Heart left ventricle (tissue), 16 donors: ENCODE data around the gene USP40. TPM values are rescaled to one million over a fixed set of nuclear protein-coding genes. Genes with fewer than 3 reads are reported as not detected.

Experiments
- ATAC-seq, 4 donors: fragments of 200-7000 bp; cut with Tn5 transposase; one replicate each; pipeline ENCODE4 v1.9.1; 2020 to 2022; ENCODE audit warnings: moderate library complexity in 4 of 4, mild to moderate bottlenecking in 3 of 4, moderate number of reproducible peaks in 1 of 4
- DNase-seq, 5 donors: peaks; one replicate each; pipeline ENCODE4 v3.0.0-alpha.2; 2020
- H3K27ac ChIP-seq, 12 donors: fragments of 200-600 bp; sonication (generic) in 4 of 12; one replicate each; pipeline versions ENCODE4 v1.5.0 to v1.8.0; 2016 to 2022; ENCODE audit warnings: mild to moderate bottlenecking in 2 of 12
- H3K27me3 ChIP-seq, 9 donors: fragments of 200-600 bp; sonication (generic) in 2 of 9; one replicate each; pipeline versions ENCODE4 v1.5.1 to v1.8.0; 2016 to 2022; ENCODE audit warnings: mild to moderate bottlenecking in 3 of 9
- H3K36me3 ChIP-seq, 9 donors: fragments of 200-600 bp; sonication (generic) in 2 of 9; one replicate each; pipeline versions ENCODE4 v1.5.0 to v1.8.0; 2018 to 2022; ENCODE audit warnings: mild to moderate bottlenecking in 2 of 9
- H3K4me1 ChIP-seq, 12 donors: fragments of 200-600 bp; sonication (generic) in 4 of 12; one replicate each; pipeline versions ENCODE4 v1.5.0 to v1.8.0; 2016 to 2022; ENCODE audit warnings: mild to moderate bottlenecking in 3 of 12
- H3K4me3 ChIP-seq, 12 donors: fragments of 200-600 bp; sonication (generic) in 4 of 12; one replicate each; pipeline versions ENCODE4 v1.5.0 to v1.8.0; 2017 to 2022; ENCODE audit warnings: mild to moderate bottlenecking in 9 of 12, moderate library complexity in 4 of 12
- H3K9me3 ChIP-seq, 12 donors: fragments of 200-600 bp; sonication (generic) in 4 of 12; one replicate each; pipeline versions ENCODE4 v1.5.0 to v1.8.0; 2016 to 2022; ENCODE audit warnings: mild to moderate bottlenecking in 1 of 12
- CTCF ChIP-seq, 12 donors: fragments of 200-600 bp; sonication (generic) in 4 of 12; IDR thresholded peaks; one replicate each; pipeline versions ENCODE4 v1.5.0 to v1.8.0; 2018 to 2022; ENCODE audit warnings: antibody characterized with exemption in 12 of 12, mild to moderate bottlenecking in 5 of 12
- POLR2A ChIP-seq, 2 donors: fragments of 450-650 bp; IDR thresholded peaks; one replicate each; pipeline ENCODE4 v1.6.1; 2017; ENCODE audit warnings: antibody characterized with exemption in 2 of 2, mild to moderate bottlenecking in 2 of 2, moderate library complexity in 2 of 2
- WGBS, 4 donors: extraction: QIAGEN DNeasy Blood & Tissue Kit in 2 of 4; methylation state at CpG; one replicate each; pipeline versions ENCODE4 v1.1.5 to v1.1.7; 2013 to 2018; 5-methylcytosine and 5-hydroxymethylcytosine counted together
- intact Hi-C, 10 donors: fragments of 100-400 bp; cut with DNase I; formaldehyde crosslinking; loops; one replicate each; pipeline versions ENCODE4 v1.11.1 to v1.14.2; 2022
- polyA plus RNA-seq, 2 donors: library from polyadenylated mRNA; stranded (reverse); fragments of 200-250 nt; gene quantifications; one replicate each; pipeline ENCODE4 v1.2.3, GENCODE V29; 2013
- total RNA-seq, 9 donors: library from RNA; depleted of rRNA in 2 of 9; stranded (reverse); fragments of >200 nt in 2 of 9; fragmentation: NEBNext Ultra II Directional in 3 of 9; extraction: Animal tissue kit (Norgen Biotek cat#: 25700) in 3 of 9; gene quantifications; one replicate each; pipeline versions ENCODE4 v1.1.0 to v1.2.4, GENCODE V29; 2016 to 2023
- donor health status: ischemic (EF 13 %, LVEDD 7.1; RV severe dilation, severe dysfunction).
- donor health status: healthy with polysubstance abuse.
- donor health status: DM: no; HTN: yes; CAD: no.
- donor health status: DM: no; HTN: no; CAD: no.
- donor health status: ischemic (EF 25% LVEDD 6.9; RV normal size, moderate dysfunction).
- donor health status: ischemic (EF 25% LVEDD 5.7; RV mildly dilated, moderate dysfunction).
- donor health status: healthy.
- donor health status: DM: yes; HTN: yes; CAD: no.
- donor health status: ischemic (EF 35%, LVEDD 5.7; RV mildly dilated, moderate dysfunction).
- donor health status: nonischemic (EF 11% LVEDD 7.7; RV severe dilation, severe dysfunction).
- donor health status: DM: yes; HTN: yes; CAD: no.
- donor health status: PGD.
- donor health status: ischemic (EF 29% LVEDD 5.4; RV normal size, mild dysfunction).
- donor health status: nonischemic (EF 23%, LVEDD 6.1; RV moderate dilation, normal function).

The USP40 gene
- total and polyA plus RNA-seq, 11 donors = 11.1 to 21.8 (median 18.2) TPM

DNA sequence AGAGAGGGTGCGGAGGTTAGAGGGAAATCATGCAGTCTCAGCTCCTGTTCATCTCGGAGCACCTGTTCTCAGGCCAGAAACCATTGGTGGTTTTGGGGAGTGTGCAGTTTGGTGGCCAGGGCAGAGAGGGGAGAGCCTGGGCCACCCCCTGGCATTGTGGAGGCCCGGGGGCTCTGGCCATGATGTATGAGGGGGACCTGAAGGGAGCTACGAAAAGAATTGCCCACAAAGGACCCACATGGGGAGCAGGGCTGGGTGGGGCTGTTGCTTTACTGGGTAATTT is 124.6 kb downstream of the USP40 start:
- Histone ChIP-seq H3K9me3 (no peaks in the 10 kb centered on the region), H3K27me3 (no peaks in the 10 kb centered on the region), H3K27ac (no peak overlapping the region), H3K36me3 (peaks cover 3 to 89% (median 78%) of the 10 kb centered on the region in 9 donors), H3K4me1 (peaks cover 0 to 33% (median 14%) of the 10 kb centered on the region in 12 donors), H3K4me3 (no peak overlapping the region)
- TF ChIP-seq POLR2A (IDR thresholded peaks at IDR 0.05) (no peak), CTCF (IDR thresholded peaks at IDR 0.05) (no peak)
- DNase-seq (no peak), ATAC-seq (no peak)
- 71 to 88% (median 83%) methylated on average over 4 of the region's 4 CpGs for WGBS, 4 donors
- intact Hi-C loops = loop anchor here in 9 of 10 donors (2.0 to 10.0 kb wide), 9 partner anchors 37 to 273 kb away; partner anchors contain the start of genes DGKD (in 5 of the 9), UGT1A4 (in 1 of the 9) and UGT1A5 (in 1 of the 9)

- Histone ChIP-seq H3K27me3 (no peaks in the 10 kb centered on the region), H3K4me3 (no peak overlapping the region), H3K9me3 (no peaks in the 10 kb centered on the region), H3K27ac (no peak overlapping the region), H3K4me1 (peaks cover 0 to 39% (median 16%) of the 10 kb centered on the region in 12 donors), H3K36me3 (peaks cover 0 to 89% (median 76%) of the 10 kb centered on the region in 9 donors)
- 87 to 91% (median 90%) methylated on average over 24 to 26 of the region's 26 CpGs for WGBS, 4 donors
- intact Hi-C loops = loop anchor here in 9 of 10 donors (2.0 to 10.0 kb wide), 9 partner anchors 37 to 273 kb away; partner anchors contain the start of genes DGKD (in 5 of the 9), UGT1A4 (in 1 of the 9) and UGT1A5 (in 1 of the 9)
- DNase-seq = no peak
- ATAC-seq = peak in 1 of 4 donors; percentile 2
- TF ChIP-seq POLR2A (IDR thresholded peaks at IDR 0.05) = no peak
These were observed 125.2 kb downstream of the USP40 start for GRCh38 chr2:233441161-233442027.

GRCh38 chr2:233440714-233441113 is 125.9 kb downstream of the USP40 start:
- no peak for DNase-seq
- Histone ChIP-seq H3K36me3 (peaks cover 0 to 89% (median 76%) of the 10 kb centered on the region in 9 donors), H3K27ac (no peak overlapping the region), H3K27me3 (no peaks in the 10 kb centered on the region), H3K4me3 (no peak overlapping the region), H3K9me3 (no peaks in the 10 kb centered on the region), H3K4me1 (peaks cover 0 to 46% (median 17%) of the 10 kb centered on the region in 12 donors)
- no peak for ATAC-seq
- TF ChIP-seq CTCF (IDR thresholded peaks at IDR 0.05) = no peak
- intact Hi-C loops = loop anchor here in 8 of 10 donors (5.0 to 10.0 kb wide), 6 partner anchors 38 to 274 kb away; partner anchors contain the start of genes DGKD (in 2 of the 8), UGT1A4 (in 1 of the 8) and UGT1A5 (in 1 of the 8)
- 84 to 91% (median 89%) methylated on average over 9 of the region's 9 CpGs for WGBS, 4 donors

DNA sequence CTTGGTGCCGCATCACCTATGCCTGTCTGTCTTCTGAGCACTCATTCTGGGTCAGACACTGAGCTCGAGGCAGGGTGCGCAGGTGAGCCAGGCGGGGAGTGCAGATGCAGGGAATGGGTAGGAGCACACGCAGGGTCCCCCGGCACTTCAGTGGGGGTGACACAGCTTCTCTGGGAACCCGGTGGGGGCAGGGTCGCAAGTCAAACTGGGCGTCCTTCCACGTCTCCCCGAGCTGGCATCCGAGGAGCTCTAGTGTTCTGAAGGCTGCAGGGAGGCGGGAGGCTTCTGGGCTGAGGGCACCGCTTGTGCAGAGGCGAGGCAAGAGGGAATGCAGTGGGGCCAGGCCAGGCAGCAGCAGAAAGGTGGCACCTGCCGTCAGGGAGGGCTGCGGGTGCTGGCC is 126.3 kb downstream of the USP40 start:
- peaks cover 0 to 89% (median 76%) of the 10 kb centered on the region in 9 donors for H3K36me3 ChIP-seq
- peaks cover 0 to 50% (median 17%) of the 10 kb centered on the region in 12 donors for H3K4me1 ChIP-seq
- ATAC-seq (peak in 1 of 4 donors; percentile 7), DNase-seq (peak in 1 of 5 donors; percentile 18)
- H3K9me3 ChIP-seq = no peaks in the 10 kb centered on the region
- no peak overlapping the region for H3K4me3 ChIP-seq
- WGBS, 4 donors = 87 to 91% (median 90%) methylated on average over 17 of the region's 17 CpGs
- intact Hi-C loops = loop anchor here in 8 of 10 donors (5.0 to 10.0 kb wide), 6 partner anchors 38 to 274 kb away; partner anchors contain the start of genes DGKD (in 2 of the 8), UGT1A4 (in 1 of the 8) and UGT1A5 (in 1 of the 8)
- H3K27me3 ChIP-seq = no peaks in the 10 kb centered on the region
- H3K27ac ChIP-seq = no peak overlapping the region
- TF ChIP-seq CTCF (IDR thresholded peaks at IDR 0.05) = no peak
